ENCODE measurements around the gene SLC49A3. TPM values are rescaled to one million over a fixed set of nuclear protein-coding genes. Genes with fewer than 3 reads are reported as not detected.

The SLC49A3 gene
- total RNA-seq, 1 donor from 2014 or later: 11.4 TPM

- intact Hi-C loops (cut with DNase I): no loop called here
- peak; percentile 59 for DNase-seq (ENCODE audit: low spot score)
These were observed 3.1 kb downstream of the SLC49A3 start for GRCh38 chr4:685679-686412.

GRCh38 chr4:684623-685327, 4.2 kb downstream of the SLC49A3 start:
- intact Hi-C loops (cut with DNase I): no loop called here
- DNase-seq (ENCODE audit: low spot score) (no peak), ATAC-seq (no peak)

More at GRCh38 chr4:685679-686412, 3.1 kb downstream of the SLC49A3 start:
- ATAC-seq: no peak

GRCh38 chr4:683982-684622, 4.8 kb downstream of the SLC49A3 start:
- intact Hi-C loops (cut with DNase I): no loop called here
- peak; percentile 38 for ATAC-seq
- DNase-seq (ENCODE audit: low spot score): no peak

GRCh38 chr4:683247-683897, 5.6 kb downstream of the SLC49A3 start:
- intact Hi-C loops (cut with DNase I): no loop called here
- no peak for DNase-seq (ENCODE audit: low spot score)
- ATAC-seq: no peak

GRCh38 chr4:682490-683172, 6.3 kb downstream of the SLC49A3 start:
- ATAC-seq: no peak
- intact Hi-C loops (cut with DNase I): no loop called here
- DNase-seq (ENCODE audit: low spot score): no peak

- ATAC-seq (no peak), DNase-seq (ENCODE audit: low spot score) (no peak)
- intact Hi-C loops (cut with DNase I): no loop called here
These were observed 7.1 kb downstream of the SLC49A3 start for GRCh38 chr4:681736-682451.

GRCh38 chr4:680928-681645, 7.9 kb downstream of the SLC49A3 start:
- intact Hi-C loops (cut with DNase I): no loop called here
- DNase-seq (ENCODE audit: low spot score): peak; percentile 85
- peak; percentile 60 for ATAC-seq

GRCh38 chr4:680551-680927, 8.4 kb downstream of the SLC49A3 start:
- ATAC-seq (no peak), DNase-seq (ENCODE audit: low spot score) (no peak)
- intact Hi-C loops (cut with DNase I): no loop called here

- DNase-seq (ENCODE audit: low spot score) (no peak), ATAC-seq (no peak)
- intact Hi-C loops (cut with DNase I): no loop called here
These were observed 8.9 kb downstream of the SLC49A3 start for GRCh38 chr4:680091-680490.

- intact Hi-C loops (cut with DNase I): no loop called here
- ATAC-seq (no peak), DNase-seq (ENCODE audit: low spot score) (no peak)
These were observed 9.3 kb downstream of the SLC49A3 start for GRCh38 chr4:679629-680028.

- DNase-seq (ENCODE audit: low spot score) (no peak), ATAC-seq (no peak)
- intact Hi-C loops (cut with DNase I): no loop called here
These were observed 9.9 kb downstream of the SLC49A3 start for GRCh38 chr4:679104-679481.

- intact Hi-C loops (cut with DNase I): no loop called here
- no peak for DNase-seq (ENCODE audit: low spot score)
- no peak for ATAC-seq
These were observed 10.4 kb downstream of the SLC49A3 start for GRCh38 chr4:678331-679103.

- ATAC-seq (no peak), DNase-seq (ENCODE audit: low spot score) (no peak)
- intact Hi-C loops (cut with DNase I): no loop called here
These were observed 11.3 kb downstream of the SLC49A3 start for GRCh38 chr4:677431-678293.

- ATAC-seq: no peak
- DNase-seq (ENCODE audit: low spot score): no peak
- intact Hi-C loops (cut with DNase I): no loop called here
These were observed 12.1 kb downstream of the SLC49A3 start for GRCh38 chr4:676871-677235.

GRCh38 chr4:675980-676870, 12.7 kb downstream of the SLC49A3 start:
- DNase-seq (ENCODE audit: low spot score) (no peak), ATAC-seq (no peak)
- intact Hi-C loops (cut with DNase I): no loop called here
